Germinal center (tissue), 1 donor: ENCODE data around the gene TECTA.

Experiments
- DNase-seq: peaks from one replicate; pipeline ENCODE4 v3.0.0; 2012; ENCODE audit warnings: mixed read lengths, low spot score

TECTA gene

GRCh38 chr11:121188776-121189175 lies 87.7 kb downstream of the TECTA start:
- DNase-seq: no peak

GRCh38 chr11:121191818-121192217 lies 90.8 kb downstream of the TECTA start:
- DNase-seq: no peak

- DNase-seq: peak; percentile 58
Measured at GRCh38 chr11:121194731-121195596, 93.9 kb downstream of the TECTA start.

GRCh38 chr11:121198491-121198890 lies 97.4 kb downstream of the TECTA start:
- DNase-seq: no peak

GRCh38 chr11:121199516-121199915 lies 98.5 kb downstream of the TECTA start:
- no peak for DNase-seq

GRCh38 chr11:121206810-121207209 lies 105.8 kb downstream of the TECTA start:
- no peak for DNase-seq

- DNase-seq: no peak
Measured at GRCh38 chr11:121207485-121208115, 106.6 kb downstream of the TECTA start.

- no peak for DNase-seq
Measured at GRCh38 chr11:121210445-121211080, 109.5 kb downstream of the TECTA start.

GRCh38 chr11:121211626-121212025 lies 110.6 kb downstream of the TECTA start:
- DNase-seq: no peak

- DNase-seq: no peak
Measured at GRCh38 chr11:121212536-121213361, 111.7 kb downstream of the TECTA start.

GRCh38 chr11:121213362-121213893 lies 112.4 kb downstream of the TECTA start:
- DNase-seq: no peak

- DNase-seq: no peak
Measured at GRCh38 chr11:121214861-121215260, 113.8 kb downstream of the TECTA start.

- DNase-seq: no peak
Measured at GRCh38 chr11:121221496-121222200, 120.6 kb downstream of the TECTA start.

GRCh38 chr11:121223161-121223560 lies 122.1 kb downstream of the TECTA start:
- DNase-seq: no peak

- no peak for DNase-seq
Measured at GRCh38 chr11:121225382-121225781, 124.3 kb downstream of the TECTA start.

GRCh38 chr11:121226415-121227263 lies 125.6 kb downstream of the TECTA start:
- no peak for DNase-seq

GRCh38 chr11:121228851-121229250 lies 127.8 kb downstream of the TECTA start:
- no peak for DNase-seq

- DNase-seq: no peak
Measured at GRCh38 chr11:121229495-121230215, 128.6 kb downstream of the TECTA start.

GRCh38 chr11:121231576-121232278 lies 130.7 kb downstream of the TECTA start:
- no peak for DNase-seq
